Activated CD8-positive, alpha-beta T cell treated with anti-CD3 and anti-CD28 coated beads, Interleukin-2, amount 10 ng/mL, durations not matched to agents 7 days and 5 days (primary cell): ENCODE measurements around the gene CIB4. TPM values are rescaled to one million over a fixed set of nuclear protein-coding genes. Genes with fewer than 3 reads are reported as not detected.

Experiments
- ATAC-seq: fragments of 150-1000 bp; cut with Tn5 transposase; one replicate; pipeline ENCODE4 v1.10.0; 2021; ENCODE audit warnings: moderate library complexity
- CTCF ChIA-PET: fragments of 350-600 bp; sonication (Branson Sonifier 250); formaldehyde crosslinking; loops from one replicate; lab custom pipeline; 2021; ENCODE audit warnings: antibody characterized with exemption; lab: Charles Lee
- POLR2A ChIA-PET: fragments of 350-600 bp; sonication (Branson Sonifier 250); formaldehyde crosslinking; loops from one replicate; lab custom pipeline; 2021; ENCODE audit warnings: antibody characterized with exemption; lab: Charles Lee
- DNase-seq: peaks from one replicate; pipeline ENCODE4 v3.0.0-alpha.2; 2020
- H3K27ac Mint-ChIP-seq: one replicate; pipeline ENCODE4 v1.8.0; 2021; ENCODE audit warnings: mild to moderate bottlenecking, mixed read lengths
- H3K27me3 Mint-ChIP-seq: one replicate; pipeline ENCODE4 v1.8.0; 2021; ENCODE audit warnings: low read depth, mixed read lengths
- H3K36me3 Mint-ChIP-seq: one replicate; pipeline ENCODE4 v1.8.0; 2021; ENCODE audit warnings: low read depth, mixed read lengths
- H3K4me1 Mint-ChIP-seq: one replicate; pipeline ENCODE4 v1.8.0; 2021; ENCODE audit warnings: low read depth, mixed read lengths
- H3K4me3 Mint-ChIP-seq: one replicate; pipeline ENCODE4 v1.8.0; 2021; ENCODE audit warnings: mild to moderate bottlenecking, mixed read lengths
- H3K9me3 Mint-ChIP-seq: one replicate; pipeline ENCODE4 v1.8.0; 2022; ENCODE audit warnings: mixed read lengths; ENCODE audit not compliant: insufficient read depth
- total RNA-seq, 2 experiments: library from RNA; stranded (reverse); gene quantifications; one replicate each; pipeline ENCODE4 v1.2.3, GENCODE V29; 2021

The CIB4 gene
- total RNA-seq, 2 experiments from 2014 or later = not detected

- no peak overlapping the region for H3K27ac Mint-ChIP-seq
- CTCF ChIA-PET = interaction anchor here (0.7 to 2.5 kb wide), 3 partner anchors 56 to 170 kb away, joined by 3 to 21 read pairs (median 7); no protein-coding TSS in a partner anchor
- no peak for DNase-seq
Observed at GRCh38 chr2:26575836-26576564, 65.2 kb downstream of the CIB4 start.

GRCh38 chr2:26574900-26575560 is 66.1 kb downstream of the CIB4 start:
- ChIA-PET CTCF (interaction anchor here (0.6 kb wide), 1 partner anchor 168 kb away, joined by 3 read pairs; no protein-coding TSS in a partner anchor), POLR2A (no interaction called here)
- no peaks in the 10 kb centered on the region for H3K9me3 Mint-ChIP-seq
- peaks cover 14% of the 10 kb centered on the region for H3K27me3 Mint-ChIP-seq
- H3K4me1 Mint-ChIP-seq = no peaks in the 10 kb centered on the region
- H3K4me3 Mint-ChIP-seq = no peak overlapping the region
- no peak overlapping the region for H3K27ac Mint-ChIP-seq
- H3K36me3 Mint-ChIP-seq = no peaks in the 10 kb centered on the region
- ATAC-seq (no peak), DNase-seq (no peak)

More at GRCh38 chr2:26575836-26576564, 65.2 kb downstream of the CIB4 start:
- Mint-ChIP-seq H3K4me1 (no peaks in the 10 kb centered on the region), H3K27me3 (peaks cover 12% of the 10 kb centered on the region), H3K4me3 (no peak overlapping the region), H3K36me3 (no peaks in the 10 kb centered on the region), H3K9me3 (no peaks in the 10 kb centered on the region)
- ATAC-seq = no peak
- POLR2A ChIA-PET = no interaction called here

- no peak for DNase-seq
- Mint-ChIP-seq H3K4me3 (no peak overlapping the region), H3K27me3 (peaks cover 14% of the 10 kb centered on the region), H3K36me3 (no peaks in the 10 kb centered on the region), H3K27ac (no peak overlapping the region), H3K4me1 (no peaks in the 10 kb centered on the region), H3K9me3 (no peaks in the 10 kb centered on the region)
- ATAC-seq = no peak
- ChIA-PET POLR2A (no interaction called here), CTCF (interaction anchor here (0.6 kb wide), 1 partner anchor 169 kb away, joined by 3 read pairs; no protein-coding TSS in a partner anchor)
Observed at GRCh38 chr2:26574066-26574899, 66.9 kb downstream of the CIB4 start.

GRCh38 chr2:26573241-26573925 is 67.8 kb downstream of the CIB4 start:
- no peak overlapping the region for H3K4me3 Mint-ChIP-seq
- ATAC-seq = no peak
- no peak overlapping the region for H3K27ac Mint-ChIP-seq
- POLR2A ChIA-PET = no interaction called here
- CTCF ChIA-PET = no interaction called here
- peaks cover 14% of the 10 kb centered on the region for H3K27me3 Mint-ChIP-seq
- DNase-seq = no peak
- H3K36me3 Mint-ChIP-seq = no peaks in the 10 kb centered on the region
- no peaks in the 10 kb centered on the region for H3K4me1 Mint-ChIP-seq
- no peaks in the 10 kb centered on the region for H3K9me3 Mint-ChIP-seq

GRCh38 chr2:26572591-26572990 is 68.6 kb downstream of the CIB4 start:
- Mint-ChIP-seq H3K4me3 (no peak overlapping the region), H3K4me1 (no peaks in the 10 kb centered on the region), H3K36me3 (no peaks in the 10 kb centered on the region), H3K27ac (no peak overlapping the region), H3K9me3 (no peaks in the 10 kb centered on the region), H3K27me3 (peaks cover 16% of the 10 kb centered on the region)
- ATAC-seq (no peak), DNase-seq (no peak)
- ChIA-PET CTCF (no interaction called here), POLR2A (no interaction called here)

- Mint-ChIP-seq H3K27ac (no peak overlapping the region), H3K27me3 (peaks cover 19% of the 10 kb centered on the region)
Observed at GRCh38 chr2:26571316-26571715, 69.8 kb downstream of the CIB4 start.

GRCh38 chr2:26570083-26570430 is 71.1 kb downstream of the CIB4 start:
- peaks cover 27% of the 10 kb centered on the region for H3K27me3 Mint-ChIP-seq
- no peaks in the 10 kb centered on the region for H3K9me3 Mint-ChIP-seq
- H3K36me3 Mint-ChIP-seq = no peaks in the 10 kb centered on the region
- CTCF ChIA-PET = no interaction called here
- DNase-seq (no peak), ATAC-seq (no peak)
- no peak overlapping the region for H3K4me3 Mint-ChIP-seq
- H3K4me1 Mint-ChIP-seq = no peaks in the 10 kb centered on the region
- POLR2A ChIA-PET = no interaction called here
- H3K27ac Mint-ChIP-seq = no peak overlapping the region

More at GRCh38 chr2:26571316-26571715, 69.8 kb downstream of the CIB4 start:
- DNase-seq (no peak), ATAC-seq (no peak)
- Mint-ChIP-seq H3K36me3 (no peaks in the 10 kb centered on the region), H3K4me1 (no peaks in the 10 kb centered on the region), H3K9me3 (no peaks in the 10 kb centered on the region), H3K4me3 (no peak overlapping the region)
- CTCF ChIA-PET = no interaction called here
- POLR2A ChIA-PET = no interaction called here

- Mint-ChIP-seq H3K27me3 (peaks cover 30% of the 10 kb centered on the region), H3K27ac (no peak overlapping the region)
- CTCF ChIA-PET = no interaction called here
Observed at GRCh38 chr2:26569216-26570082, 71.7 kb downstream of the CIB4 start.

GRCh38 chr2:26568076-26568890 is 72.9 kb downstream of the CIB4 start:
- H3K4me1 Mint-ChIP-seq = no peaks in the 10 kb centered on the region
- no peaks in the 10 kb centered on the region for H3K36me3 Mint-ChIP-seq
- POLR2A ChIA-PET = no interaction called here
- no peaks in the 10 kb centered on the region for H3K9me3 Mint-ChIP-seq
- DNase-seq (no peak), ATAC-seq (no peak)
- no peak overlapping the region for H3K4me3 Mint-ChIP-seq
- H3K27me3 Mint-ChIP-seq = peaks cover 38% of the 10 kb centered on the region
- no peak overlapping the region for H3K27ac Mint-ChIP-seq
- CTCF ChIA-PET = no interaction called here

More at GRCh38 chr2:26569216-26570082, 71.7 kb downstream of the CIB4 start:
- ATAC-seq = no peak
- no peaks in the 10 kb centered on the region for H3K36me3 Mint-ChIP-seq
- no peaks in the 10 kb centered on the region for H3K4me1 Mint-ChIP-seq
- no peaks in the 10 kb centered on the region for H3K9me3 Mint-ChIP-seq
- no peak overlapping the region for H3K4me3 Mint-ChIP-seq
- no peak for DNase-seq
- POLR2A ChIA-PET = no interaction called here

GRCh38 chr2:26567534-26567933 is 73.6 kb downstream of the CIB4 start:
- ChIA-PET CTCF (no interaction called here), POLR2A (no interaction called here)
- Mint-ChIP-seq H3K27ac (no peak overlapping the region), H3K36me3 (no peaks in the 10 kb centered on the region), H3K4me1 (peaks cover 2% of the 10 kb centered on the region), H3K9me3 (no peaks in the 10 kb centered on the region), H3K27me3 (peaks cover 45% of the 10 kb centered on the region), H3K4me3 (no peak overlapping the region)
- ATAC-seq (no peak), DNase-seq (no peak)
